ENCODE results near the gene NHLRC3. TPM values are rescaled to one million over a fixed set of nuclear protein-coding genes. Genes with fewer than 3 reads are reported as not detected.
A peak's percentile ranks its signal among the peaks of the same experiment; 100 is the strongest.

The NHLRC3 gene
- total RNA-seq, 1 donor from 2014 or later, result 24.8 TPM

GRCh38 chr13:39023316-39023715, 14.9 kb upstream of the NHLRC3 start:
- peaks cover 34% of the 10 kb centered on the region for H3K36me3 Mint-ChIP-seq
- H3K9me3 Mint-ChIP-seq, result no peaks in the 10 kb centered on the region
- no peak for DNase-seq (ENCODE audit: extremely low spot score, unreplicated experiment)
- H3K4me1 Mint-ChIP-seq (ENCODE audit: unreplicated experiment), result peaks cover 7% of the 10 kb centered on the region
- H3K4me3 Mint-ChIP-seq, result peak overlapping the region; percentile 2
- H3K27me3 Mint-ChIP-seq, result no peaks in the 10 kb centered on the region
- peak overlapping the region; percentile 86 for H3K27ac Mint-ChIP-seq
- no peak for TF ChIP-seq CTCF (conservative IDR thresholded peaks at IDR 0.05)

DNA sequence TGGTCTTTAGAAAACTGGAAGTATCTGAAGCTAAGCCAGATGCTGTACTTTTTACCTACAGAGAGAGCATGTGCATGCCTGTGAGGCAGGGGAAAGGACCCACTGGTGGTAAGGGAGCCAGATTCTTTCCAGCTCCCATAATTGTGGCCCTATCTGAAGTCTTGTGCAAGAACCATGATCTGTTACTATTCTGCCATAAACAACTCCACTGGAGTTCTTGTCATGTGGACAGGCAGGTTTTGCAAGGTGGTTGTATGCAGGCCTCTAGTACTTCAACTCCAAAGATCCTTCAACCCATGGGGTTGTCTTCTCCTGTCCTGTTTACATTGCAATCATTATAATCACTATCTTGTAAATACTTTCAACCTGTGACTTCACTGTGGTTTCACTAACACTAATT, 14.5 kb upstream of the NHLRC3 start:
- Mint-ChIP-seq H3K27me3 (no peaks in the 10 kb centered on the region), H3K4me1 (ENCODE audit: unreplicated experiment) (peaks cover 7% of the 10 kb centered on the region), H3K9me3 (no peaks in the 10 kb centered on the region), H3K4me3 (peak overlapping the region; percentile 2), H3K36me3 (peaks cover 30% of the 10 kb centered on the region), H3K27ac (peak overlapping the region; percentile 86)
- no peak for TF ChIP-seq CTCF (conservative IDR thresholded peaks at IDR 0.05)
- no peak for DNase-seq (ENCODE audit: extremely low spot score, unreplicated experiment)

DNA sequence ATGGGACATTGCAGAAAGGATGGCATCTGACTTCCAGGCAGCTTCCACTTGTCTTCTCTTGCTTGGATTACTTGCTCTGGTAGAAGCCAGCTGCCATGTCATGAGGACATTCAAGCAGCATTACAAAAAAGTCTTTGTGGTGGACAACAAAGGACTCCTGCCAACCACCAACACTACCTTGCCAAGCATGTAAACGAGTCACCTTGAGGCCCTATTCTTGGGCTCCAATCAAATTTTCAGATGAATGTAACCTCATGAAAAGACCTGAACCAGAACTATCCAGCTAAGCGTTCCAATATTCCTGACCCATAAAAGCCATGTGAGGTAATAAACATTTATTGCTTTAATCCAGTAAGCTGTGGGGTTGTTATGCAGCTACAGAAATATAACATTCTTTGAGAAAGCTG, 12.8 kb upstream of the NHLRC3 start:
- Mint-ChIP-seq H3K4me3 (no peak overlapping the region), H3K27me3 (no peaks in the 10 kb centered on the region), H3K36me3 (peaks cover 27% of the 10 kb centered on the region), H3K9me3 (no peaks in the 10 kb centered on the region), H3K4me1 (ENCODE audit: unreplicated experiment) (peaks cover 7% of the 10 kb centered on the region), H3K27ac (no peak overlapping the region)
- no peak for TF ChIP-seq CTCF (conservative IDR thresholded peaks at IDR 0.05)
- no peak for DNase-seq (ENCODE audit: extremely low spot score, unreplicated experiment)

DNA sequence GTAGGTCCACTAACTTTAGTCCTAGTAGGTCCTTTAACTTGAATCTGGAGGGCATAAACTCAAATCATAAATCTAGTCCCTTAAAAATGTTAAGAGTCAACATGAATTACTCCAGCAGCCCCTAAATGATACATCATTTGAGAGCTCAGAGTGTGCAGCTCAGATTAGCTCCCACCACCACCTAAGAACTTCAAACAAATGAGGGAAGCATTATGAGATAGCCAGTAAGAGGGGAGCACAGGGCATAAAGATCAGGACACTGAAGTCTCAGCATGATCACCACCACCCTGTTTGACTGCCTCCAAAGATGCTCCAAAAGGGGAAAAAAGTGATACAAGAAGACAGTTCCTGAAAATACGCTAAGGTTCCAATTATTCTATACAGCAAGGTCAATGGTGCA, 6.1 kb upstream of the NHLRC3 start:
- Mint-ChIP-seq H3K9me3 (no peaks in the 10 kb centered on the region), H3K27me3 (no peaks in the 10 kb centered on the region), H3K27ac (no peak overlapping the region)

GRCh38 chr13:39034085-39034484, 4.2 kb upstream of the NHLRC3 start:
- Mint-ChIP-seq H3K4me3 (peak overlapping the region; percentile 97), H3K4me1 (ENCODE audit: unreplicated experiment) (peaks cover 27% of the 10 kb centered on the region), H3K27ac (no peak overlapping the region), H3K9me3 (no peaks in the 10 kb centered on the region), H3K27me3 (no peaks in the 10 kb centered on the region), H3K36me3 (peaks cover 6% of the 10 kb centered on the region)
- no peak for TF ChIP-seq CTCF (conservative IDR thresholded peaks at IDR 0.05)
- DNase-seq (ENCODE audit: extremely low spot score, unreplicated experiment), result no peak

More for the DNA sequence above, 6.1 kb upstream of the NHLRC3 start:
- H3K4me3 Mint-ChIP-seq, result no peak overlapping the region
- TF ChIP-seq CTCF (conservative IDR thresholded peaks at IDR 0.05), result no peak
- peaks cover 27% of the 10 kb centered on the region for H3K4me1 Mint-ChIP-seq (ENCODE audit: unreplicated experiment)
- H3K36me3 Mint-ChIP-seq, result peaks cover 6% of the 10 kb centered on the region
- no peak for DNase-seq (ENCODE audit: extremely low spot score, unreplicated experiment)

GRCh38 chr13:39035204-39035603, 3.1 kb upstream of the NHLRC3 start:
- peaks cover 27% of the 10 kb centered on the region for H3K4me1 Mint-ChIP-seq (ENCODE audit: unreplicated experiment)
- H3K36me3 Mint-ChIP-seq, result peaks cover 4% of the 10 kb centered on the region
- no peaks in the 10 kb centered on the region for H3K9me3 Mint-ChIP-seq
- H3K27ac Mint-ChIP-seq, result no peak overlapping the region
- no peak for TF ChIP-seq CTCF (conservative IDR thresholded peaks at IDR 0.05)
- no peaks in the 10 kb centered on the region for H3K27me3 Mint-ChIP-seq
- peak overlapping the region; percentile 97 for H3K4me3 Mint-ChIP-seq
- no peak for DNase-seq (ENCODE audit: extremely low spot score, unreplicated experiment)
